ENCODE measurements around the gene NBPF15. TPM values are rescaled to one million over a fixed set of nuclear protein-coding genes. Genes with fewer than 3 reads are reported as not detected.
"Not testable (repeated sequence)": the region's sequence is repeated elsewhere in the genome, so short reads cannot be mapped to it uniquely, and the experiment has no call there.

The NBPF15 gene
- total RNA-seq, 1 experiment from 2014 or later: 29.9 TPM

DNA sequence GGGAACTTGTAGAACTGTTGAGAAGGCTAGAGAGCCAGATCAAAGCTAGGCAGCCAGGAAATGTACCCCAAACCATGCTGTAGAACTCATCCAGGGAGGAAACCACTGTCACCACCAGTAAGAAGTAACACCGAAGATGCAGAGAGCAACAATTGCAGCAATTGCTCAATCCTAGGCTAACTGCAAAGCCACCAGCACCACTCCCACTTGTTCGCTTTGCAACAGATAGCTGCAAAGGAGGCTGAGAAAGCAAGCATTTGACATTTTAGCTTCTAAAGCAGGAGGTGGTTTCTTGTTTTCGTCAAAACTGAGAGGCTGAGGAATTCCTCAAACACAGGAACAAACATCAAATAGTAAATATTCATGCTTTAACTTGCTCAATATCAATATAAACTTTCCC lies 89.8 kb downstream of the NBPF15 start:
- H3F3A ChIP-seq (ENCODE audit: insufficient read depth, low read depth); H3K36me3 ChIP-seq (ENCODE audit: low read depth); H2AFZ ChIP-seq; H3K4me1 ChIP-seq (replicated peaks; ENCODE audit: insufficient read depth); H3K27ac ChIP-seq; H3K4me3 ChIP-seq; H3K9me3 ChIP-seq (ENCODE audit: insufficient read depth, low read depth); H4K20me1 ChIP-seq (ENCODE audit: insufficient read depth); POLR2A ChIA-PET (ENCODE audit: unreplicated experiment); CTCF ChIA-PET; BruUV-seq (replicated peaks); H3K27me3 ChIP-seq (ENCODE audit: insufficient read depth, low read depth); H3K79me2 ChIP-seq (ENCODE audit: low read depth); H3K9me2 ChIP-seq (ENCODE audit: insufficient read depth); intact Hi-C loops (cut with micrococcal nuclease; ENCODE audit: unreplicated experiment); H3K4me2 ChIP-seq; DNase-seq: not testable (repeated sequence)

Other genes starting within 250 kb of the NBPF15 start
- gene PPIAL4E, start 88.0 kb downstream of the NBPF15 start, total RNA-seq (2021): not detected in 2 replicates
- not detected in 2 replicates for gene PPIAL4F, start 131.2 kb upstream of the NBPF15 start, total RNA-seq (2021)

All from PC-9 (cell line).